GM18868 (cell line): ENCODE results near the gene FADS2.
A peak's percentile ranks its signal among the peaks of the same experiment; 100 is the strongest.
"Not testable (repeated sequence)": the region's sequence is repeated elsewhere in the genome, so short reads cannot be mapped to it uniquely, and the experiment has no call there.

ENCODE experiments used
- ATAC-seq: cut with Tn5 transposase; IDR thresholded peaks from one replicate; pipeline ENCODE4 v1.9.1; 2021; ENCODE audit warnings: mild to moderate bottlenecking, moderate library complexity; ENCODE audit not compliant: unreplicated experiment

Gene FADS2

DNA sequence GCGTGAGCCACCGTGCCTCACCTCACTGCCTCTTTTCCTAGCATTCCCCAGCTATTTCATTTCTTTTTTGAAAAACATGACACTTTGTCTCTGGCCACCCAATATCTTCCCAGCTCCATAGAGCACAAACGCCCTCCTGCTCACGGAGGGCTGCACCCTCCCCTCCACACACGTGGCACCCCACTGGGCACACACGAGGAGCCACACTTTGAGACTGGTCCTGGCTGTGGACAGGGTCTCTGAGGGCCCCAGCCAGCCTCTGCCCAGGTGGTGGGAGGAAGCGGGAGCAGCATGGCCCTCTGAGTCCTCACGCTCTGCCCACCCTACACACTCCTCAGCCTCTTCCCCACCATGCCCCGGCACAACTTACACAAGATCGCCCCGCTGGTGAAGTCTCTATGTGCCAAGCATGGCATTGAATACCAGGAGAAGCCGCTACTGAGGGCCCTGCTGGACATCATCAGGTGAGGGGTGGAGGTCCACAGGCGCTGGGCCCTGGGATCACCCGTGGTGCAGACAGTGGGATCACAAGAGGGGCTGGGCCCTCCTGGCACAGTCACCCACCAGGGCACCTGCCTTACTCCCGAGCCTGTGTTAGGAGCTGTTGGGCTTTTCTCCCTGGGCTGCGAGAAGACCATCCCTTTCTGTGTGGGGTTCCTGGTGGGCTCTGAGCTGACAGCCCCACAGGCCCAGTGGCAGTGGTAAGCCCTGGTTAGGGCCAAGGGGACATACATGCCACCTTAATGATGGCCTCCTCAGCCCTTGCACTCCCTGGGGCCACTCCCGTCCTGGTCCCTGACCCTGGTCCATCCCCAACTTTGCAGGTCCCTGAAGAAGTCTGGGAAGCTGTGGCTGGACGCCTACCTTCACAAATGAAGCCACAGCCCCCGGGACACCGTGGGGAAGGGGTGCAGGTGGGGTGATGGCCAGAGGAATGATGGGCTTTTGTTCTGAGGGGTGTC is 37.0 kb downstream of the FADS2 start:
- ATAC-seq = no peak

DNA sequence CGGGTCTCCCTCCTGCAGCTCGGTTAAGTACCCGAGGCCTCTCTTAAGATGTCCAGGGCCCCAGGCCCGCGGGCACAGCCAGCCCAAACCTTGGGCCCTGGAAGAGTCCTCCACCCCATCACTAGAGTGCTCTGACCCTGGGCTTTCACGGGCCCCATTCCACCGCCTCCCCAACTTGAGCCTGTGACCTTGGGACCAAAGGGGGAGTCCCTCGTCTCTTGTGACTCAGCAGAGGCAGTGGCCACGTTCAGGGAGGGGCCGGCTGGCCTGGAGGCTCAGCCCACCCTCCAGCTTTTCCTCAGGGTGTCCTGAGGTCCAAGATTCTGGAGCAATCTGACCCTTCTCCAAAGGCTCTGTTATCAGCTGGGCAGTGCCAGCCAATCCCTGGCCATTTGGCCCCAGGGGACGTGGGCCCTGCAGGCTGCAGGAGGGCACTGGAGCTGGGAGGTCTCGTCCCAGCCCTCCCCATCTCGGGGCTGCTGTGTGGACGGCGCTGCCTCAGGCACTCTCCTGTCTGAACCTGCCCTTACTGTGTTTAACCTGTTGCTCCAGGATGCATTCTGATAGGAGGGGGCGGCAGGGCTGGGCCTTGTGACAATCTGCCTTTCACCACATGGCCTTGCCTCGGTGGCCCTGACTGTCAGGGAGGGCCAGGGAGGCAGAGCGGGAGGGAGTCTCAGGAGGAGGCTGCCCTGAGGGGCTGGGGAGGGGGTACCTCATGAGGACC is 38.3 kb downstream of the FADS2 start:
- ATAC-seq = no peak

GRCh38 chr11:61866958-61867343 is 38.9 kb downstream of the FADS2 start:
- no peak for ATAC-seq

GRCh38 chr11:61868571-61869428 is 40.7 kb downstream of the FADS2 start:
- ATAC-seq = no peak

GRCh38 chr11:61869429-61869707 is 41.3 kb downstream of the FADS2 start:
- ATAC-seq = no peak

- no peak for ATAC-seq
Measured at GRCh38 chr11:61869708-61870451, 41.8 kb downstream of the FADS2 start.

GRCh38 chr11:61870541-61871031 is 42.5 kb downstream of the FADS2 start:
- no peak for ATAC-seq

- ATAC-seq = peak; percentile 69
Measured at GRCh38 chr11:61871158-61871597, 43.1 kb downstream of the FADS2 start.

DNA sequence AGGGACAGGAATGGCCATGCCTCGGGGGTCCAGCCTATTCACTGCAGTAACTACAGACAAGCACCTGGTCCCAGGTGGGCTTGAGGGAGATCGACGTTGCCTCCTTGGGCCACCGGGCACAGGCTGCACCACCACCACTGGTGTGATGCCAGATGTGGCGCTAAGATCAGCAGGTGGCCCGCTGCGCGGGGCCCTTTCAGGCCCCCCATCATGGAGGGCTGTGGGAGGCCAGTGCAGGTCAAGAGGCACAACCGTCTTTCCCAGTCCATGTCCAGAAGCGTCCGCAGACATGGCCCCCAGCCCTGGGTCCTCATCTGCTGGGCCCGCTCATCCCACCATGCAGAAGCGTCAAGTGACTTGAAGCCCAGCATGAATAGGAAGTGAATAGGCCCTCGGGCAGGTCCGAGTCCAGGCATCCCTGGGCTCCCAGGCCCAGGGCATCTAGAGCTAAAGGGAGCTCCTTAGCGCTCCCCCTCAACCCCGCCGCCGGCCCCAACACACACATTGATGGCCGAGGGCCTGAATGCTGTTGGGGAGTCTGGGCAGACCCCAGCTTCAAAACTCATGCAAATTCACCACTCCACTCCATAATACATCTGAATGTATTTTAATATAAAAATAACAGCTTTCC is 45.0 kb downstream of the FADS2 start:
- ATAC-seq = no peak

GRCh38 chr11:61873588-61874376 is 45.7 kb downstream of the FADS2 start:
- ATAC-seq = no peak

DNA sequence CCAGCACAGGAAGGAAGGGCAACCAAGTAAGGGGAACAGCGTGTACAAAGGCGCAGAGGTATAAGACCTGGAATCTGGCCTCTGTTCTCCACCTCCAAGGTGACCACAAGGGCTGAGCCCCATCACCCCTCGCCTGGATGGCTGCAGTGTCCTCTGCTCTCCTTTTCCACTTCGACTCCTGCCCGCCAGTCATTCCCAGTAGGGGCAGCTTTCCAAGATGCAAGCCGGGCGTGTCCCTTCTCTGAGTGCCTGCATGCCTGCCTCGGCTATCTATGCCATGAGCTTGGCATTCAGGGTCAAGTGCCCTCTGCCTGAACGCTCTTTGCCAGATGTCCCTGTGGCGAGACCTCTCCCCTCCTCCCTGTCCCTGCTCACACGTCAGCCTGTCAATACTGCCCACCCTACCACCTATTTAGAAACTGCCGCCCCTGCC is 46.3 kb downstream of the FADS2 start:
- no peak for ATAC-seq

GRCh38 chr11:61874853-61875252 is 46.8 kb downstream of the FADS2 start:
- no peak for ATAC-seq

DNA sequence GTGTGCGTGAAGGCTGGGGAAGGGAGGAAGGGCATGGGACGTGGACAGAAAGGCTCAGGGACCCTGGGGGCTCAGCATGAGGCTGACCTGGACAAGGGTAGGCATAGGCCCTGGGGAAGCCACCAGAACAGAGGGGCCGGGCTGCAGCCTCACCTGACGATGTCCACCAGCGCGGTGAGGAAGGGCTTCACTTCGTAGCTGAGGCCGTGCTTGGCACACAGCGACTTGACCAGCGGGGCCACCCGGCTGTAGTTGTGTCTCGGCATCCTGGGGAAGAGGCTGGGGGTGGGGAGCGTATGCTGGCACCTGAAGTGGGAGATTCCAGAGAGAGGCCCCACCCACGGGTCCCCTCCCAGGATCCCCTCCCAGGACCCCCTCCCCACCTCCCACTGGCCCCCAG is 47.6 kb downstream of the FADS2 start:
- ATAC-seq = no peak

- ATAC-seq = no peak
Measured at GRCh38 chr11:61879152-61879551, 51.1 kb downstream of the FADS2 start.

- ATAC-seq = no peak
Measured at GRCh38 chr11:61880031-61880430, 51.9 kb downstream of the FADS2 start.

DNA sequence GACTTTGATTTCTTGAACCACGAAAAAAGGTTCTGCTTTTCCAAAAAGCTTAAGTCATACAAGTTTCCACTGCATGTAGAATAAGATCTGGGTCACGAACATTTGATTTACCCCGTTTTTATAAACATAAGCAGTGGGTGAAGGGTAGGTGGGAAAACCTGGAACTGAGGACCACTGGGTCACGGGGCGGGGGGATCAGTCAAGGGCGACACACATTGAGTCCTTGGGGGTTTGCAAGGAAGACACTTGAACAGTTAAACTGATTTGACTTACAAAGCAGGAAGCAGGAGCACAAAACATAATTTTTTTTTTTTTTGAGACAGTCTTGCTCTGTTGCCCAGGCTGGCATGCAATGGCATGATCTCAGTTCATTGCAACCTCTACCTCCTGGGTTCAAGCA is 52.4 kb downstream of the FADS2 start:
- ATAC-seq = no peak

DNA sequence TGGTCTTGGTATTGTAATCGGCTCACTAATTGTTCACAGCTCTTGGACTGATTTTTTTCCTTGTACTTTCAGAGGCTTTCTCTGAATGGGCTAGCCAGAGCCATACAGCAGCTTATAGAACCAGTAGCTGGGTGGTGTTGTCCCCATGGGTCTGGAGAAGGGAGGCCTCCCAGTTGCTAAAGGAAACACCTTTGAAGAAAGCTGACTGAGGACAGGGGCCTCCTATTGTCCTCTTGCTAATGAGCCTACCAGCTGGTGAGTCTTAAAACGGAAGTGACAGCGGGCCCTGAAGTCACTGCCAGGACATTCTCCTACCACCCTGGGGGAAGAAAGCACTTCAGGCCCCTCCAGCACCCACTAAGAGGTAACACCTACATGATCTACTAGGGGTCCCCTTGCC is 53.3 kb downstream of the FADS2 start:
- ATAC-seq = no peak

DNA sequence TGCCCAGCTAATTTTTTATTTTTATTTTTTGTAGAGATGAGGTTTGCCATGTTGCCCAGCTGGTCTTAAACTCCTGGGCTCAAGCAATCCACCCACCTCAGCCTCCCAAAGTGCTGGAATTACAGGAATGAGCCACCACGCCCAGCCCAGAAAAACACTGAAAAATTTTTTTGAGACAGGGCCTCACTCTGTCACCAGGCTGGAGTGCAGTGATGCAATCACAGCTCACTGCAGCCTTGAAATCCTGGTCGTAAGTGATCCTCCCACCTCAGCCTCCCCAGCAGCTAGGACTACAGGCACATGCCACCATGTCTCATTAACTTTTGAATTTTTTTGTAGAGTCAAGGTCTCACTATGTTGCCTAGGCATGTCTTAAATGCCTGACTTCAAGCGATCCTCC is 54.2 kb downstream of the FADS2 start:
- not testable (repeated sequence) for ATAC-seq

GRCh38 chr11:61882879-61883278 is 54.8 kb downstream of the FADS2 start:
- ATAC-seq = no peak
